HepG2 (cell line): ENCODE data around the gene ALPK3. TPM values are rescaled to one million over a fixed set of nuclear protein-coding genes. Genes with fewer than 3 reads are reported as not detected.

Source experiments
- ATAC-seq: fragments of 200-7000 bp; cut with Tn5 transposase; 3 replicates; pipeline ENCODE4 v1.9.1; 2020; ENCODE audit warnings: mild to moderate bottlenecking, moderate library complexity
- BruUV-seq: library from RNA; stranded (reverse); fragments of 400-500 nt; replicated peaks from 2 replicates; lab custom pipeline; 2021; lab: Mats Ljungman, UMichigan
- CTCF ChIA-PET: fragments of 300-600 bp; formaldehyde crosslinking; extraction: SDS; loops from one replicate; lab custom pipeline; 2021; ENCODE audit warnings: low total read pairs, inconsistent platforms, low intra/inter-chr PET ratio; lab: Yijun Ruan, JAX
- POLR2A ChIA-PET: fragments of 350-600 bp; sonication (Branson Sonifier 250); formaldehyde crosslinking; loops from one replicate; lab custom pipeline; 2020; ENCODE audit warnings: antibody characterized with exemption, inconsistent platforms; lab: Yijun Ruan, JAX
- DNase-seq: peaks from one replicate; pipeline ENCODE4 v3.0.0-alpha.2; 2015; ENCODE audit warnings: low spot score
- FAIRE-seq: peaks from 3 replicates; lab custom pipeline; 2011; peaks lifted over from hg19 to GRCh38; lab: Jason Lieb, UNC
- H2AFZ ChIP-seq: one replicate; pipeline ENCODE4 v1.6.1; 2011; ENCODE audit warnings: low read length, inconsistent platforms
- H3K27ac ChIP-seq: fragments of 300-600 bp; 3 replicates; pipeline ENCODE4 v1.8.0; 2011; ENCODE audit warnings: mixed run types, mild to moderate bottlenecking, mixed read lengths, low read length, inconsistent platforms; ENCODE audit not compliant: insufficient read depth; ENCODE audit errors: extremely low read length
- H3K27me3 ChIP-seq, 2 experiments: fragments of 200-600 bp in 1 of 2; 2 replicates in 1 of 2; 3 replicates in 1 of 2; pipeline versions ENCODE4 v1.6.0 to v1.8.0; 2011; ENCODE audit warnings: low read length in 2 of 2, mild to moderate bottlenecking in 2 of 2, moderate library complexity in 2 of 2, inconsistent platforms in 1 of 2; ENCODE audit not compliant: insufficient read depth in 2 of 2, control insufficient read depth in 1 of 2
- H3K36me3 ChIP-seq, 2 experiments: fragments of 200-600 bp in 1 of 2; replicated peaks in 1 of 2; 2 replicates in 1 of 2; 3 replicates in 1 of 2; pipeline versions ENCODE4 v1.5.1 to v1.8.0; 2011; ENCODE audit warnings: low read length in 2 of 2, inconsistent platforms in 1 of 2; ENCODE audit not compliant: insufficient read depth in 2 of 2, control insufficient read depth in 1 of 2
- H3K4me1 ChIP-seq: 2 replicates; pipeline ENCODE4 v1.5.1; 2012; ENCODE audit warnings: low read length, inconsistent platforms; ENCODE audit not compliant: insufficient read depth
- H3K4me2 ChIP-seq: 2 replicates; pipeline ENCODE4 v1.6.0; 2011; ENCODE audit warnings: low read depth, low read length, inconsistent platforms
- H3K4me3 ChIP-seq, 3 experiments: fragments of 200-600 bp in 1 of 3; sonication (generic), shearing (Covaris generic) in 1 of 3; replicated peaks in 1 of 3; 2 replicates each; pipeline ENCODE4 v1.5.1; 2011 to 2016; ENCODE audit warnings: low read length in 3 of 3, inconsistent platforms in 2 of 3, low read depth in 2 of 3, mild to moderate bottlenecking in 2 of 3, control low read depth in 1 of 3, mixed read lengths in 1 of 3; ENCODE audit not compliant: insufficient read depth in 1 of 3
- H3K79me2 ChIP-seq: one replicate; pipeline ENCODE4 v1.6.1; 2011; ENCODE audit warnings: low read length, inconsistent platforms; ENCODE audit not compliant: insufficient read depth
- H3K9ac ChIP-seq: 2 replicates; pipeline ENCODE4 v1.6.0; 2011; ENCODE audit warnings: mild to moderate bottlenecking, low read depth, low read length, inconsistent platforms; ENCODE audit not compliant: insufficient read depth
- H3K9me3 ChIP-seq: 2 replicates; pipeline ENCODE4 v1.5.1; 2012; ENCODE audit warnings: mild to moderate bottlenecking, low read length
- H4K20me1 ChIP-seq: 2 replicates; pipeline ENCODE4 v1.6.0; 2011; ENCODE audit warnings: inconsistent platforms, mild to moderate bottlenecking, low read length, moderate library complexity; ENCODE audit not compliant: insufficient read depth
- BHLHE40 ChIP-seq: IDR thresholded peaks from 2 replicates; pipeline ENCODE4 v1.6.1; 2011; ENCODE audit warnings: low read length, improper control_type of control experiment
- KLF15 ChIP-seq: sonication (generic); formaldehyde crosslinking; IDR thresholded peaks from 2 replicates; pipeline ENCODE4 v1.8.1; 2023; ENCODE audit warnings: borderline replicate concordance, mild to moderate bottlenecking, inconsistent platforms, missing genetic modification reagents, mixed read lengths
- RFXAP ChIP-seq: sonication (generic); formaldehyde crosslinking; IDR thresholded peaks from 2 replicates; pipeline ENCODE4 v1.4.0; 2020; ENCODE audit warnings: missing genetic modification reagents, borderline replicate concordance
- SALL1 ChIP-seq: sonication (generic); formaldehyde crosslinking; IDR thresholded peaks from 2 replicates; pipeline ENCODE4 v1.8.0; 2022; ENCODE audit warnings: mild to moderate bottlenecking, missing genetic modification reagents
- TBP ChIP-seq: sonication (generic); formaldehyde crosslinking; IDR thresholded peaks from 2 replicates; pipeline ENCODE4 v1.5.0; 2020; ENCODE audit warnings: missing genetic modification reagents
- TEAD3 ChIP-seq: optimal IDR thresholded peaks from 2 replicates; pipeline ENCODE3; 2016; ENCODE audit warnings: borderline replicate concordance
- ZBTB21 ChIP-seq: sonication (generic); formaldehyde crosslinking; IDR thresholded peaks from 2 replicates; pipeline ENCODE4 v1.4.0; 2020; ENCODE audit warnings: missing genetic modification reagents
- ZEB1 ChIP-seq: IDR thresholded peaks from 2 replicates; pipeline ENCODE4 v1.6.1; 2012; ENCODE audit warnings: mild to moderate bottlenecking, low read depth, inconsistent platforms; ENCODE audit not compliant: insufficient replicate concordance
- ZFAT ChIP-seq: sonication (generic); formaldehyde crosslinking; conservative IDR thresholded peaks from 2 replicates; pipeline ENCODE4 v1.8.1; 2023; ENCODE audit warnings: missing genetic modification reagents, inconsistent platforms
- ZMAT3 ChIP-seq: sonication (generic); formaldehyde crosslinking; conservative IDR thresholded peaks from 2 replicates; pipeline ENCODE4 v1.7.0; 2021; ENCODE audit warnings: missing genetic modification reagents
- ZNF12 ChIP-seq: sonication (generic); formaldehyde crosslinking; IDR thresholded peaks from 2 replicates; pipeline ENCODE4 v1.5.0; 2020; ENCODE audit warnings: missing genetic modification reagents
- ZNF446 ChIP-seq: sonication (generic); formaldehyde crosslinking; IDR thresholded peaks from 2 replicates; pipeline ENCODE4 v1.5.0; 2020; ENCODE audit warnings: mild to moderate bottlenecking, missing genetic modification reagents
- ZNF510 ChIP-seq: sonication (generic); formaldehyde crosslinking; IDR thresholded peaks from 2 replicates; pipeline ENCODE4 v1.4.0; 2020; ENCODE audit warnings: low read depth, mild to moderate bottlenecking, missing genetic modification reagents
- ZNF709 ChIP-seq: sonication (generic); formaldehyde crosslinking; IDR thresholded peaks from 2 replicates; pipeline ENCODE4 v1.5.0; 2020; ENCODE audit warnings: mild to moderate bottlenecking, missing genetic modification reagents
- ZNF878 ChIP-seq: sonication (generic); formaldehyde crosslinking; IDR thresholded peaks from 2 replicates; pipeline ENCODE4 v1.8.1; 2023; ENCODE audit warnings: mild to moderate bottlenecking, missing genetic modification reagents, moderate library complexity
- WGBS: methylation state at CpG from one replicate; pipeline ENCODE4 v1.1.6; 2017; ENCODE audit warnings: low lambda C conversion rate; 5-methylcytosine and 5-hydroxymethylcytosine counted together
- in situ Hi-C: cut with HindIII; loops from 2 replicates; pipeline ENCODE4 v1.10.0; 2017; ENCODE audit warnings: low pct_unique_long_range_greater_than_20kb; ENCODE audit not compliant: extremely low pct_ligation_motif_present
- intact Hi-C: fragments of 100-400 bp; cut with micrococcal nuclease; formaldehyde crosslinking; loops from one replicate; pipeline ENCODE4 v1.10.0; 2022; ENCODE audit not compliant: unreplicated experiment
- polyA plus RNA-seq, 8 experiments: library from polyadenylated mRNA; depleted of rRNA in 3 of 8; stranded (reverse) in 7 of 8; unstranded in 1 of 8; fragments of >200 nt; fragmentation: Illumina TruSeq in 4 of 8; extraction: Trizol in 4 of 8; gene quantifications; 2 replicates each; pipeline versions ENCODE4 v1.2.1 to v1.2.3, GENCODE V29; 2011 to 2016; ENCODE audit warnings: low read depth in 4 of 8, missing spikeins in 1 of 8, mixed read lengths in 1 of 8; ENCODE audit not compliant: insufficient read depth in 1 of 8
- total RNA-seq, 5 experiments: library from RNA; depleted of rRNA; stranded (reverse); fragments of >200 nt; fragmentation: Illumina TruSeq; extraction: Trizol; gene quantifications; 2 replicates each; pipeline ENCODE4 v1.2.3, GENCODE V29; 2016; ENCODE audit warnings: low read depth in 1 of 5
- TF ChIP-seq, protein P1 (sequence below): sonication (generic); formaldehyde crosslinking; IDR thresholded peaks from 2 replicates; pipeline ENCODE4 v1.5.0; 2020; ENCODE audit warnings: missing genetic modification reagents
- TF ChIP-seq, protein P2 (sequence below): sonication (generic); formaldehyde crosslinking; IDR thresholded peaks from 2 replicates; pipeline ENCODE4 v1.8.1; 2022; ENCODE audit warnings: mild to moderate bottlenecking, missing genetic modification reagents

The ALPK3 gene
- total and polyA plus RNA-seq, 2 of the 13 experiments (the other 11 are each of a cell fraction or from before 2014, with no cell fraction given) = 0.04 to 0.42 TPM

DNA sequence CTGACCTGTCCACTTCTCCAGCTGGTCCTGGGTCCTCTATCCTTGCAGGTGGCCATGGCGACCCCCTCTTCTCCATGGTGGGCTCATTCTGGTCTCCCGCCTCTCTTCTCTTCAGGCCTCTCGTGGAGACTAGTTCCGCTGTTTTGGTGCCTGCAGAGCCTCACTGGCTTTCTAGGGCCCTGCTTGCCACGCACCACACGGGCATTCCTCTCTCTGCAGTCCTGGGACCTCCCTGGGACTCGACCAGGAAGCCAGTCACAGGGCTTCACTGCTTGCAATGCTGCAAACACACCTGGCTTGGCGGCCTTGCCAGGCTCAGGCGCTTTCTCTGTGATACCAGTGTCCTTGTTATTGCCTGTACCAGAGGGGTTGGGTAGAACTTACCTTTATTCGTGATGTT is 76.5 kb downstream of the ALPK3 start (continued):
- TF ChIP-seq, protein P1, sequence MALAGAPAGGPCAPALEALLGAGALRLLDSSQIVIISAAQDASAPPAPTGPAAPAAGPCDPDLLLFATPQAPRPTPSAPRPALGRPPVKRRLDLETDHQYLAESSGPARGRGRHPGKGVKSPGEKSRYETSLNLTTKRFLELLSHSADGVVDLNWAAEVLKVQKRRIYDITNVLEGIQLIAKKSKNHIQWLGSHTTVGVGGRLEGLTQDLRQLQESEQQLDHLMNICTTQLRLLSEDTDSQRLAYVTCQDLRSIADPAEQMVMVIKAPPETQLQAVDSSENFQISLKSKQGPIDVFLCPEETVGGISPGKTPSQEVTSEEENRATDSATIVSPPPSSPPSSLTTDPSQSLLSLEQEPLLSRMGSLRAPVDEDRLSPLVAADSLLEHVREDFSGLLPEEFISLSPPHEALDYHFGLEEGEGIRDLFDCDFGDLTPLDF = no peak
- TF ChIP-seq RFXAP (CRISPR knock-in tag) = no peak
- TF ChIP-seq, protein P2, sequence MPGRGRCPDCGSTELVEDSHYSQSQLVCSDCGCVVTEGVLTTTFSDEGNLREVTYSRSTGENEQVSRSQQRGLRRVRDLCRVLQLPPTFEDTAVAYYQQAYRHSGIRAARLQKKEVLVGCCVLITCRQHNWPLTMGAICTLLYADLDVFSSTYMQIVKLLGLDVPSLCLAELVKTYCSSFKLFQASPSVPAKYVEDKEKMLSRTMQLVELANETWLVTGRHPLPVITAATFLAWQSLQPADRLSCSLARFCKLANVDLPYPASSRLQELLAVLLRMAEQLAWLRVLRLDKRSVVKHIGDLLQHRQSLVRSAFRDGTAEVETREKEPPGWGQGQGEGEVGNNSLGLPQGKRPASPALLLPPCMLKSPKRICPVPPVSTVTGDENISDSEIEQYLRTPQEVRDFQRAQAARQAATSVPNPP (CRISPR knock-in tag) = no peak
- no peak for TF ChIP-seq ZEB1
- no peak for TF ChIP-seq ZNF510 (CRISPR knock-in tag)
- no peak for TF ChIP-seq TEAD3
- no peak for TF ChIP-seq ZNF709 (CRISPR knock-in tag)
- TF ChIP-seq, all 625 proteins: peak for 0

DNA sequence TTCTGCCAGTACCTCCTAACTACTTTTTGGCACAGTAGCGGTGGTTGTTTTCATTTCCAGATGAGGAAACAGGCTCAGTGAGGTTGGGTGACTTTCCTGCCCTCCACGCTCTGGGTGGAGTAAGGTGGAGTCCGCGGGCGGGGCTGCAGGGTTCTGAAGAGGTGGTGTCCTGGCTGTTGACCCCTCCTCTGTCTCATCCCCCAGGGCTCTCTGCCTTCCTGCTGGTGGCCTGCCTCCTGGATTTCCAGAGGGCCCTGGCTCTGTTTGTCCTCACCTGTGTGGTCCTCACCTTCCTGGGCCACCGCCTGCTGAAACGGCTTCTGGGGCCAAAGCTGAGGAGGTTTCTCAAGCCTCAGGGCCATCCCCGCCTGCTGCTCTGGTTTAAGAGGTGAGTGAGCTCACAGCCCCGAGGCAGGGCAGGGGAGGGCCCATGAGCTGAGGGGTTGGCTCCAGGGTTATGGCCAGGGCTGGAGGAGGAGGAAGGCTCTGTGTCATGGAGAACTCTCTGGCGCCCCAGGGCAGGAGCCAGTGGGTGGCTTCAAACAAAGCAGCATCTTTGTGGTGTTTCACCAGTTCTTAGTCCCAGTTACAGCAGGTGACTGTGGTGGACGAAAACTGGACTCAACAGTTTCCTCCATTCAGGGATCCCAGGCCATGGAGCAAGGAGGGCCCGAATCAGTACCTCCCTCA is 77.7 kb downstream of the ALPK3 start:
- FAIRE-seq (no peak), DNase-seq (no peak), ATAC-seq (peak; percentile 42)
- Histone ChIP-seq H3K27ac (no peak overlapping the region), H2AFZ (no peak overlapping the region), H3K9ac (no peak overlapping the region), H3K9me3 (no peaks in the 10 kb centered on the region), H3K4me3 (no peak overlapping the region), H3K27me3 (no peaks in the 10 kb centered on the region; a peak in 1 of 5 replicates), H3K4me1 (no peaks in the 10 kb centered on the region; the same call in 1 of the 2 replicates), H4K20me1 (no peaks in the 10 kb centered on the region), H3K4me2 (no peak overlapping the region), H3K79me2 (no peaks in the 10 kb centered on the region), H3K36me3 (no peaks in the 10 kb centered on the region)
- CTCF ChIA-PET = no interaction called here
- POLR2A ChIA-PET = no interaction called here
- in situ Hi-C loops = no loop called here
- intact Hi-C loops = no loop called here
- 91% methylated on average over 6 of the region's 12 CpGs for WGBS
- no TSS peak for BruUV-seq
- TF ChIP-seq ZNF446 (no peak), SALL1 (CRISPR knock-in tag) (no peak), ZFAT (no peak), TBP (CRISPR knock-in tag) (no peak), ZNF12 (CRISPR knock-in tag) (no peak), BHLHE40 (no peak), ZMAT3 (CRISPR knock-in tag) (no peak), KLF15 (CRISPR knock-in tag) (no peak), ZBTB21 (CRISPR knock-in tag) (no peak), ZNF878 (no peak)
- TF ChIP-seq, protein P1 = no peak
